ENCODE measurements around the gene ARVCF. TPM values are rescaled to one million over a fixed set of nuclear protein-coding genes. Genes with fewer than 3 reads are reported as not detected.
A peak's percentile ranks its signal among the peaks of the same experiment; 100 is the strongest.

The ARVCF gene
- total and polyA plus RNA-seq, 9 of the 15 experiments (the other 6 are each of a cell fraction or from before 2014, with no cell fraction given), result 0.03 to 97.4 (median 15.6) TPM

DNA sequence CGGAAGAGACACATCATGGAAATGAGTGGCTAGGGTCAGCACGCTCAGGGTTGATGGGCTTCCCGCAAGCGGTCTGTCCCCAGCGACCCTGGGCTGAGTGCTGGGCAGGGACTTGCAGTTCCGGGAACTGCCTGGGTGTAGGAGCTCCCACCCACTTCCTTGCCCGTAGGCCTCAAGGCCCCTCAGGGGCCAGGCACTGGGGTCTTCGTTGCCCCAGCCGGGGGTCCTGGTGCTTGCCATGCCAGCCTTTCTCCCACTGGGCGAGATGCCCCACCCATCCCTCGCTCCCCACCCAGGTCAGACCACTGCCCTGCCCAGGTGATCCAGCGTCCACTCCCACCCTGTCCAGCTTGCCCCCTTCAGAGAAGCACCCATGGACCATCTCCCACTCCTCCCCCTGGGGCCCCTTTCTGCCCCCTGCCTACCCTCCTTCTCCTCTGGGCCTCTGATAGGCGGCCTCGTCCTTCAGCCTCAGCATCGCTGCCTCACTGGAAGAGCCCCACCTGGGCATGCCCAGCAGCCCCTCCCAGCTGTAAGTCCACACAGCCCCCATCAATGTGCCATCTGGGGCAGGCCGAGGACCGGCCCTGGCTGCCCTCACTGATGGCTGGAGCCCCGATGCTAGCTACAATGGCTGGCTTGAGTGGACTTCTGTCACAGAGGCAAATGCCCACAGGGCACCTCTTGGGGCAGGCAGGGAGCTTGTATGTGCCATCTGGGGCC, 45.6 kb upstream of the ARVCF start (continued):
- TF ChIP-seq, protein P1, sequence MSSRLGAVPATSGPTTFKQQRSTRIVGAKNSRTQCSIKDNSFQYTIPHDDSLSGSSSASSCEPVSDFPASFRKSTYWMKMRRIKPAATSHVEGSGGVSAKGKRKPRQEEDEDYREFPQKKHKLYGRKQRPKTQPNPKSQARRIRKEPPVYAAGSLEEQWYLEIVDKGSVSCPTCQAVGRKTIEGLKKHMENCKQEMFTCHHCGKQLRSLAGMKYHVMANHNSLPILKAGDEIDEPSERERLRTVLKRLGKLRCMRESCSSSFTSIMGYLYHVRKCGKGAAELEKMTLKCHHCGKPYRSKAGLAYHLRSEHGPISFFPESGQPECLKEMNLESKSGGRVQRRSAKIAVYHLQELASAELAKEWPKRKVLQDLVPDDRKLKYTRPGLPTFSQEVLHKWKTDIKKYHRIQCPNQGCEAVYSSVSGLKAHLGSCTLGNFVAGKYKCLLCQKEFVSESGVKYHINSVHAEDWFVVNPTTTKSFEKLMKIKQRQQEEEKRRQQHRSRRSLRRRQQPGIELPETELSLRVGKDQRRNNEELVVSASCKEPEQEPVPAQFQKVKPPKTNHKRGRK (tag; IDR thresholded peaks at IDR 0.05), result no peak
- TF ChIP-seq, protein P2, sequence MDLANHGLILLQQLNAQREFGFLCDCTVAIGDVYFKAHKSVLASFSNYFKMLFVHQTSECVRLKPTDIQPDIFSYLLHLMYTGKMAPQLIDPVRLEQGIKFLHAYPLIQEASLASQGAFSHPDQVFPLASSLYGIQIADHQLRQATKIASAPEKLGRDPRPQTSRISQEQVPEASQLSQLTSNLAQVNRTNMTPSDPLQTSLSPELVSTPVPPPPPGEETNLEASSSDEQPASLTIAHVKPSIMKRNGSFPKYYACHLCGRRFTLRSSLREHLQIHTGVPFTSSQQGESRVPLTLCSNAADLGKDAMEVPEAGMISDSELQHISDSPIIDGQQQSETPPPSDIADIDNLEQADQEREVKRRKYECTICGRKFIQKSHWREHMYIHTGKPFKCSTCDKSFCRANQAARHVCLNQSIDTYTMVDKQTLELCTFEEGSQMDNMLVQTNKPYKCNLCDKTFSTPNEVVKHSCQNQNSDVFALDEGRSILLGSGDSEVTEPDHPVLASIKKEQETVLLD (IDR thresholded peaks at IDR 0.05), result no peak
- TF ChIP-seq ARNT (IDR thresholded peaks at IDR 0.05), result no peak
- no peak for TF ChIP-seq ZNF384 (IDR thresholded peaks at IDR 0.05; ENCODE audit: low read depth, low read length)
- TF ChIP-seq HDAC8 (tag; IDR thresholded peaks at IDR 0.05), result no peak
- TF ChIP-seq PHB (CRISPR knock-in tag; IDR thresholded peaks at IDR 0.05), result peak; percentile 7; the same call in 1 of the 2 replicates
- TF ChIP-seq, protein P3, sequence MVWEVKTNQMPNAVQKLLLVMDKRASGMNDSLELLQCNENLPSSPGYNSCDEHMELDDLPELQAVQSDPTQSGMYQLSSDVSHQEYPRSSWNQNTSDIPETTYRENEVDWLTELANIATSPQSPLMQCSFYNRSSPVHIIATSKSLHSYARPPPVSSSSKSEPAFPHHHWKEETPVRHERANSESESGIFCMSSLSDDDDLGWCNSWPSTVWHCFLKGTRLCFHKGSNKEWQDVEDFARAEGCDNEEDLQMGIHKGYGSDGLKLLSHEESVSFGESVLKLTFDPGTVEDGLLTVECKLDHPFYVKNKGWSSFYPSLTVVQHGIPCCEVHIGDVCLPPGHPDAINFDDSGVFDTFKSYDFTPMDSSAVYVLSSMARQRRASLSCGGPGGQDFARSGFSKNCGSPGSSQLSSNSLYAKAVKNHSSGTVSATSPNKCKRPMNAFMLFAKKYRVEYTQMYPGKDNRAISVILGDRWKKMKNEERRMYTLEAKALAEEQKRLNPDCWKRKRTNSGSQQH (CRISPR knock-in tag; IDR thresholded peaks at IDR 0.05), result peak; percentile 59; the same call in 1 of the 2 replicates
- TF ChIP-seq SMAD3 (CRISPR knock-in tag; conservative IDR thresholded peaks at IDR 0.05), result no peak
- peak; percentile 2 for TF ChIP-seq CCNT2 (IDR thresholded peaks at IDR 0.05; ENCODE audit: borderline replicate concordance, extremely low read depth, insufficient read length, low read depth, low read length)
- no peak for TF ChIP-seq ILK (tag; IDR thresholded peaks at IDR 0.05; ENCODE audit: borderline replicate concordance, low read depth)
- TF ChIP-seq ZNF695 (CRISPR knock-in tag; IDR thresholded peaks at IDR 0.05), result no peak
- TF ChIP-seq, protein P4, sequence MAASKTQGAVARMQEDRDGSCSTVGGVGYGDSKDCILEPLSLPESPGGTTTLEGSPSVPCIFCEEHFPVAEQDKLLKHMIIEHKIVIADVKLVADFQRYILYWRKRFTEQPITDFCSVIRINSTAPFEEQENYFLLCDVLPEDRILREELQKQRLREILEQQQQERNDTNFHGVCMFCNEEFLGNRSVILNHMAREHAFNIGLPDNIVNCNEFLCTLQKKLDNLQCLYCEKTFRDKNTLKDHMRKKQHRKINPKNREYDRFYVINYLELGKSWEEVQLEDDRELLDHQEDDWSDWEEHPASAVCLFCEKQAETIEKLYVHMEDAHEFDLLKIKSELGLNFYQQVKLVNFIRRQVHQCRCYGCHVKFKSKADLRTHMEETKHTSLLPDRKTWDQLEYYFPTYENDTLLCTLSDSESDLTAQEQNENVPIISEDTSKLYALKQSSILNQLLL (CRISPR knock-in tag; IDR thresholded peaks at IDR 0.05; ENCODE audit: borderline replicate concordance), result no peak
- TF ChIP-seq NFE2L1 (tag; IDR thresholded peaks at IDR 0.05; ENCODE audit: borderline replicate concordance, low read depth), result no peak
- no peak for TF ChIP-seq SMAD2 (IDR thresholded peaks at IDR 0.05; ENCODE audit: low read depth, low read length)

Data from K562 (cell line).